MV-4-11 (cell line): Measurements from ENCODE around the gene CDON.

ENCODE experiments used
- DNase-seq: peaks from one replicate; lab custom pipeline; 2025; lab: John Stamatoyannopoulos, UW

Gene CDON

GRCh38 chr11:126082251-126083109 is 19.8 kb upstream of the CDON start:
- DNase-seq, result no peak

DNA sequence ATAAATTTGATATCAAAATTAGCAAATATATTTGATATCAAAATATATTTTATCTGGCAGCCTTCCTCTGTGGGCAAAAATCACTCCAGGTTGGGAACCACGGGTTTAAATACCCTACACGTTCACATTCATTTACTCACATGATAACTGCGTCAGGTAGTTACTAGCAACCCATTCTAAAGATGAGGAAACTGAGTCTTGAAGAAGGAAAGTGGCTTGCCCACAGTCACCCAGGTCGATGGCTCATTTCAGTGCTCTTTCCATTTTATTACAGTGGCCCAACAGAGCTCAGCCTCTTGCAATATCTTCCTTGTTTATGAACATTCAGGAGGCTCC is 19.2 kb upstream of the CDON start:
- no peak for DNase-seq

DNA sequence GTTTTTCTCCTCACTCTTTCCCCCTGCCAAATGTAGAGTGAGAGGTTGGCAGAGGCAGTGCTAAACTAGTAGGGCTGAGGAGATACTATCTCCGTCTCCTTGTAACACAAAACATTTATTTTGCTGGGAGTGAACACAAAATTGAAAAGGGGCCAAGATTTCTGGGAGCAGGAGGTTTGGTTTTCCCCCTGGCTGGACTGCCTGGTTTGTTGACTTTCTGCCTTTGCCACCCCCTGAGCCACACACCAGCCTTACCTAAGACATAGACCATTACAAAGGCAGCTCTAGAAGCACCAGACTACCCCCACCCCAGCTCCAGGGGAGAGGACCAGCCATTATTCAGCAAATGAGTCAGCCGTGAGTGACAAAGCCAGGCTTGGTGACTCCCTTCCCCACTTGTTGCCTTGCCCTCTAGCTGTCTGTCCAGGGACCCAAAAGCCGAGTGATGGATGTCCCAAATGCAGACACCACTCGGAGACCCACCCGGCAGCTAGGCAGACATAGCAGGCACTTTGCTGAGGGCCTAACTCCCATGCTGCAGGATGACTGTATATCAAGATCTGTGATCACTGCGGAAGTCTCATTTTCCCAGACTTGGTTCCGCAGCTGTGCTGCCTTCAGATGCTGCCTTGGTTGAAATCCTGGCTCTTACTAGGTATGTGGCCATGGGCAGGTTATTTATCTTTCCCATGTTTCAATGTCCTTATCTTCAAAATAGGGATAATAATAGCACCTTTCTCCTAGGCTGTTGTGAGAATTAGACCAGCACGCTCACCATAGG is 17.7 kb upstream of the CDON start:
- no peak for DNase-seq

DNA sequence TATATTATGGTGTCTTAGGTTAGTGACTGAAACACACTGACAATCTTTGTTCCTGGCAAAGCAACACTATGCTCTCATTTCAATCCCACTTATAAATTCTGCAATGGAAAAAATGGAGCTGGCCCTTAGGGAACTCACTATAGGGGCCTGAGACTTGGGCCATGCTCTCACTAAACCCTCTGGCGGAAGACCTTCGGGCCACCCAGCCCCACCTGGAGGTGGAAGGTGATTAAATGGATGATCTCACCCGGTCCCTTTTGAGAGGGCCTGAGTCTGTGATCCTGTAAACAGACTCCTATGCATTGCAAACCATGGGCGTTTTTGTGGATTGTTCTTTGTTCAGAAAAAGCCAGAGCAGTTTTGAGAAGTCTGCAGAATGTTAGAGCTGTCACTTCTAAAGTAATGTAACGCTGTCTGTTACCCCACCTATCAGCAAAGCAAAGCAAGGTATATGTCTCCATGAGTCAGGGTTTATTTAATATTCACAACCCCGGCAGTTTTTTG is 17.0 kb upstream of the CDON start:
- DNase-seq, result no peak

- DNase-seq, result no peak
Measured at GRCh38 chr11:126076641-126077040, 14.0 kb upstream of the CDON start.

GRCh38 chr11:126072801-126073594 is 10.3 kb upstream of the CDON start:
- no peak for DNase-seq

- no peak for DNase-seq
Measured at GRCh38 chr11:126072141-126072741, 9.6 kb upstream of the CDON start.

DNA sequence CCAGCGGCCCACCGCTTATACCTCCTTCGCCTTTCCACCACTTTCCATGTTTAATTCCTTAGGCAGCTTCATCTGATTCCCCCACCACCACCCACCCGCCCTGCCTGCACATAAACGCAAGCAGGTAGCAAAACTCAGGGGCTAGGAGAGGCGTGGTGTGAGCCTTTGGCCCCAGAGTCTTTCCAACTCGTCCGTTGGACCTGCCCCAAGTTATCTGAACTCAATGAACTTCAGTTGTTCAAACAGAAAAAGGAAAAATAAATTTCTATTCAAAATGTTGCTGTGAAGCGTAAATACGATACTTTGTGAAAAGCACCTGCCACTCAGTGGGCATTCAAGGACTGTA is 814 bp upstream of the CDON start:
- DNase-seq, result no peak

- DNase-seq, result no peak
Measured at GRCh38 chr11:126061707-126062678, 673 bp downstream of the CDON start.

GRCh38 chr11:126060757-126061171 is 1.9 kb downstream of the CDON start:
- no peak for DNase-seq

DNA sequence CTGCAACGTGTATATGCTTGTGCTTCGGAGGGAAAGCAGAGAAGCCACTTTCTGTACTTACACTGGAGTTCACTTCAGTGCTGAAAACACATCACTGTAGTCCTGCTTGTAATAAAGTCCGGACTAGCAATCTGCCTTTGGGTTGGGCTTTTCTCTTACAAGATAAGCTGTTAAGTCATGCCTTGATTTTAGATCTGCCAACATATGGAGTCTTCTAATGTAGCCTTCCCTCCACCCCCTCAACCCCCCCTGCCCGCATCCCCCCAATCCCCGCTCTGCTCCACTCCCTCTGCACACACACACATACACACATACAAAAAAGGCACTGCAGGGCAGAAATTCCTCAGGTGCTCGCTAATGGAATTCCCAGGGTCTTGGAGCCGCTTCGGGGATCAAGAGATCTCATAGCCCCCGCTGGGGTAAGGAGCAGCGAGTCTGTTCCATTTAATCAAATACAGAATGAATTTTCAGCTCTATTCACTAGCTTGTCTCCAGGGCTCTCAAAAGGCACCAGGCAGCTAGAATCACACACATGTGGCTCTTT is 3.4 kb downstream of the CDON start:
- DNase-seq, result no peak

DNA sequence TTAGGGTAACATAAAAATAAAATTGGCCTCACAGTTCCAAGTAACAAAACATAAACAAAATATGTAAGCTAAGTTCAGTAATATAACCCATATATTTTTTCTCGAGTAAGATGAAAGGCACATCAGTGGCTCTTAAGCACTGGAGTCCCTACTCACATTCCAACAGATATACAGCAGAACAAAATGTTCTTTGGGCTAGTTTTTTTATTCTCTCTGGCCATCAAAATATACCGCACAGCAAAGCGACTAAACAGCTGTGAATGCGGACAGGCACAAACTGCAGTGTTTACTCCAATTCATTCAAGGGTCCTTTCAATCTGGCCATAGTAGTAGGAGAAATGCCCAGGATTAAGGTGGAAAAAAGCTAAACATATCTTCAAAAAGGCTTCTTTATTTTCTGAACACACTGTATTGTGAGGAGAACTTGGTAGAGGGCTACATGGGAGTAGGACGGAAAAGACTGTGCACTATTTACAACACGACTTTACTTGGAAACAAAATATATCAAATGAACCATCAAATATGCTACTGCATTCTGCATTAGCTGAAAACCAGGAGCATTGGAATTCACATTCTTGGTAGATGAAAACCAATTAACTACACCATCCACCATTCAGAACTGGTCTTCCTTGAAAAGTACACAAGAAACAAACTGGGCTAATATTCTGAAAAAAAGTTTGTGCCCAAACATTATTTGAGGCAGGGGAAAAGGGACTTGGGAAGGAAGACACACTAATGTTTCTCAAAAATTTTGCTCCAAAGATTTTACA is 4.4 kb downstream of the CDON start:
- DNase-seq, result no peak

DNA sequence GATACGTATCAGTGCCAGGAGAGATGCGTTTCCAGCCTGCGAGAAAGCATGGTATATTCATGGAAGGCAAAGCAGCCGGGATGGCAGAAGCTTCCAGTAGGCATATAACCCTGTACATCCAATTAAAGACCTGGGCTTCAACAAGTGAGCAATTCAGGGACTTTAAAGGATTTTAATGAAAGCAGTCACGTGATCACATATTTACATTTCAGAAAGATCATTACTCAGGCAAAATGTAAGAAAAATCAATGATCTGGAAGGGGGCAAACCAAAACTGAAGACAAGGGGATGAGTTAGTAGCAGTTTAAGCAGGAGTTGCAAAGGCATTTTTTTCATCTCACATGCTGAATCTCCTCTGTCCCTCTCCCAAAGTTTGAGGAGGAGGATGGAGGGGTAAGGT is 7.8 kb downstream of the CDON start:
- no peak for DNase-seq

DNA sequence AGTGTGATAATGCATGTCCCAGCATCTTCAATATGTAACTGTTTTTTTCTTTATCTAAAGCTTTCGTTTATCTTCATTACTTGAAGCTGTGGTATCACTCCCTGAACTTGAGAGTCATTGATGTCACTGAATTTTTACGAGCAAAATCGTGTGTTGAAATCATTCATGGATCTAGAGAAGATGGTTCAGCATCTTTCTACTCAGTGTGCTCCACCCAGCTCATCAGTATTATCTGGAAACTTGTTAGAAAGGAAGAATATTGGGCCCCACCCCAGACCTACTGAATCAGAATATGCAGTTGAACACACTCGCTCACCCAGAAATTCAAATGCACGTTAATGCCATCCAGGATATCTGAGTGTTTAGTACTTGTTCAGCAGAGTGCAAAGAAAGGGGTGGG is 8.3 kb downstream of the CDON start:
- no peak for DNase-seq

DNA sequence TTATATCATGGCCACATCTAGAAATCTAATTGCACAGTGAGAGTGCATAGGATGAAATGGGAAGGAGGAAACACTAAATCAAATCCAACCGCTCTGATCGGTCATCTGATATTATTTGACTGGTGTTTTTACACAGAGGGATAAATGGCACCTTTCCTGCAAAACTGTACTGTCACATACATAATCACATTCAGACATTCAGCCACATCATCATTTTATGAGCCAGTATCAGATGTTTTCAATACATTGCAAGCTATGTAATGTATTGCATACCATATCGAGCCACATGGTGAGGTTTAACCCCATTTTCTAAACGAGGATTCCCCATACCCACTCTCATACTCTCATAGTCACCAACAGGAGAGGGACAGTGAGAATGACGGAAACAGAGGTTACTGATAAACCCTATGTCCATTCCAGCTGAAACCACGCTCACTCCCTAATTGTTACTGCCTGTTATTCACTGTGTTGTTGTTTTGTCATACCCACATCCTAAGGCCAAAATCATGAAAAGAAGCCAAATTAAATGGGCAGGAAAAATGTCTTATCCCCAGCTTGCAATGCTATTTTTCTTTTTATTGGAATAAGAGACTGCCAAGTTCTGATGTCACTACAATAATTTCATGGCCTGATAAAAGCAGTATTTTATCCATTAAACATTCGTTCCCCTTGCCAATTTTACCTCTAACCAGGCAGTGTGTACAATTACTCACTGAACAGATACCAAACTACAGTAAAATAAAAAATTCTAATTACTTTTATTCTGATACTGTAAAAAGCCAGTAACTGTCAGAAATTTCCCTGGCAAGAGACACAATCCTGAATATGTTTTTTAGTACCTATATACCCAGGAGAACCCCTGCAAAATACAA is 9.0 kb downstream of the CDON start:
- DNase-seq, result no peak

DNA sequence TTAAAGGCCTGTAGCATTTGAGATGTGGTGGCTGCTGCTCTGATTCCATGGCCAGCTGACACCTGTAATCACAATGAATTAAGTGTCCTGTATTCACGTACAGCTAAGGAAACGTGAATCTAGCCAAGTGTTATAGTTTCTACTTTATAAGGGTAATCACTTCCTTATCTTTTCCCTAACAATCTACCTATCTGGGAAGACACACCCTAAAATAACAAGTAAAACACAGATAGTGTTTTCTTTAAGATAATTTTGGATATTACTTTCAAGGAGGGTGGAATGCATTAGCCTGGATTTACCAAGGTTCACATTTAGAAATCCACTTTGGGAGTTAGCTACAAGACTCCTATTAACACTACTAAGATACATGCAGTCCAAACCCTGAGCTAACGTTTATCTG is 11.5 kb downstream of the CDON start:
- DNase-seq, result no peak

DNA sequence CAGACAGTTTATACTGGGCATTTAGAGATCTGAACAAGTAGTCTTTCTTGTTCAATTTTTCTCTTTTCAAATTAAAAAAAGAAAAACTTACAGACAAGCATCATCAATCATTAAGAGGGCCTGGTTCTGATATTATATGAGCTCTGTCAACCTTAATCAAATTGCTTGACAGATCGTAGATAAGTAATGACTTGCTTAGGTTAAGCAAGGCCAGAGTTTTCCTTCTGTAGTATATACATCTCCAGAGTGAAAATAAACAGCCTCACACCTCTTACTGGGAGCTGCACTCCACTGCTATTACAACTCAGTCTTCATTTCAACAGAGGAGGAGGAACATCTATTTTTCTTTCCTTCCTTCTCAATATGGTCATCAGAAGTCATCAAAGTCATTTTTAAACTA is 13.5 kb downstream of the CDON start:
- no peak for DNase-seq

- DNase-seq, result no peak
Measured at GRCh38 chr11:126048197-126048596, 14.5 kb downstream of the CDON start.
